ENCODE data around the gene BRCC3.

Gene BRCC3

GRCh38 chrX:155070975-155071693 lies at the start of gene BRCC3, which contains the start of the genes CMC4 and MTCP1:
BRCC3 (plus strand) TSS chrX:155071508; CDS start chrX:155071528, 20 bp downstream.
CMC4 (minus strand) TSS chrX:155071136; CDS start chrX:155064023, 7,113 bp downstream.
MTCP1 (minus strand) TSS chrX:155071136; CDS start chrX:155066010, 5,126 bp downstream.
- peak; percentile 86 for DNase-seq

GRCh38 chrX:155022585-155022984 lies 48.7 kb upstream of the BRCC3 start, which contains the start of gene F8:
F8 (minus strand) TSS chrX:155022723; CDS start chrX:155022552, 171 bp downstream.
- DNase-seq: no peak

- no peak for DNase-seq
These were observed 47.1 kb upstream of the BRCC3 start for GRCh38 chrX:155023907-155024833.

GRCh38 chrX:155026420-155026726 lies 44.9 kb upstream of the BRCC3 start:
- no peak for DNase-seq

GRCh38 chrX:155026727-155027508 lies 44.4 kb upstream of the BRCC3 start, which contains the start of gene FUNDC2:
FUNDC2 (plus strand) TSS chrX:155026844; CDS start chrX:155026939, 95 bp downstream.
- DNase-seq: peak; percentile 93

GRCh38 chrX:155027509-155028066 lies 43.7 kb upstream of the BRCC3 start:
- DNase-seq: peak; percentile 47

GRCh38 chrX:155028129-155028528 lies 43.2 kb upstream of the BRCC3 start:
- no peak for DNase-seq

- no peak for DNase-seq
These were observed 42.4 kb upstream of the BRCC3 start for GRCh38 chrX:155028877-155029291.

GRCh38 chrX:155031657-155032056 lies 39.7 kb upstream of the BRCC3 start:
- DNase-seq: no peak

GRCh38 chrX:155035688-155036087 lies 35.6 kb upstream of the BRCC3 start:
- DNase-seq: no peak

GRCh38 chrX:155046129-155046810 lies 25.0 kb upstream of the BRCC3 start:
- DNase-seq: no peak

GRCh38 chrX:155046811-155047528 lies 24.3 kb upstream of the BRCC3 start:
- DNase-seq: no peak

- DNase-seq: peak; percentile 60
These were observed 22.2 kb upstream of the BRCC3 start for GRCh38 chrX:155048977-155049619.

- no peak for DNase-seq
These were observed 18.4 kb upstream of the BRCC3 start for GRCh38 chrX:155052738-155053498.

GRCh38 chrX:155053656-155054055 lies 17.7 kb upstream of the BRCC3 start:
- no peak for DNase-seq

- DNase-seq: no peak
These were observed 17.1 kb upstream of the BRCC3 start for GRCh38 chrX:155054255-155054654.

- no peak for DNase-seq
These were observed 15.8 kb upstream of the BRCC3 start for GRCh38 chrX:155055494-155055893.

GRCh38 chrX:155056471-155056870 lies 14.8 kb upstream of the BRCC3 start:
- DNase-seq: peak; percentile 40

- peak; percentile 67 for DNase-seq
These were observed 14.2 kb upstream of the BRCC3 start for GRCh38 chrX:155056877-155057792.

Measured in activated CD4-positive, alpha-beta T cell treated with anti-CD3 and anti-CD28 coated beads, Interleukin-2, Interleukin-6, amounts not matched to agents 100 ng/mL and 50 ng/mL, durations not matched to agents 16 hours and 8 hours (primary cell).